Progenitor cell of endocrine pancreas (in vitro differentiated cells): ENCODE data around the gene HNRNPA0. TPM values are rescaled to one million over a fixed set of nuclear protein-coding genes. Genes with fewer than 3 reads are reported as not detected.
A peak's percentile ranks its signal among the peaks of the same experiment; 100 is the strongest.

ENCODE experiments used
- DNase-seq: peaks from one replicate; pipeline ENCODE4 v3.0.0; 2021; ENCODE audit warnings: low spot score; ENCODE audit not compliant: unreplicated experiment
- H3K27ac Mint-ChIP-seq: 2 replicates; pipeline ENCODE4 v1.8.0; 2021; ENCODE audit warnings: mild to moderate bottlenecking, moderate library complexity, mixed read lengths
- H3K27me3 Mint-ChIP-seq: 2 replicates; pipeline ENCODE4 v1.8.0; 2021; ENCODE audit warnings: mixed read lengths
- H3K36me3 Mint-ChIP-seq: 2 replicates; pipeline ENCODE4 v1.8.0; 2022; ENCODE audit warnings: mixed read lengths; ENCODE audit not compliant: insufficient read depth
- H3K4me1 Mint-ChIP-seq: 2 replicates; pipeline ENCODE4 v1.8.0; 2021; ENCODE audit warnings: low read depth, mixed read lengths
- H3K4me3 Mint-ChIP-seq: 2 replicates; pipeline ENCODE4 v1.8.0; 2021; ENCODE audit warnings: low read depth, mild to moderate bottlenecking, moderate library complexity, mixed read lengths
- H3K9me3 Mint-ChIP-seq: 2 replicates; pipeline ENCODE4 v1.8.0; 2021; ENCODE audit warnings: low read depth, mixed read lengths
- total RNA-seq: library from RNA; stranded (reverse); gene quantifications from 2 replicates; pipeline ENCODE4 v1.2.1, GENCODE V29; 2021
- TF ChIP-seq, protein P1 (sequence below): fragments of 200-600 bp; sonication (generic); IDR thresholded peaks from one replicate; pipeline ENCODE4 v1.5.0; 2021; ENCODE audit warnings: antibody characterized with exemption, mild to moderate bottlenecking; ENCODE audit not compliant: unreplicated experiment

HNRNPA0 gene
- total RNA-seq, 1 donor from 2014 or later: 82.6 TPM

GRCh38 chr5:137752905-137753690 lies 1.1 kb downstream of the HNRNPA0 start:
- Mint-ChIP-seq H3K4me1 (peaks cover 27% of the 10 kb centered on the region), H3K27me3 (no peaks in the 10 kb centered on the region), H3K27ac (peak overlapping the region; percentile 100), H3K36me3 (peaks cover 14% of the 10 kb centered on the region), H3K4me3 (peak overlapping the region; percentile 100), H3K9me3 (no peaks in the 10 kb centered on the region)
- DNase-seq: peak; percentile 22
- TF ChIP-seq, protein P1, sequence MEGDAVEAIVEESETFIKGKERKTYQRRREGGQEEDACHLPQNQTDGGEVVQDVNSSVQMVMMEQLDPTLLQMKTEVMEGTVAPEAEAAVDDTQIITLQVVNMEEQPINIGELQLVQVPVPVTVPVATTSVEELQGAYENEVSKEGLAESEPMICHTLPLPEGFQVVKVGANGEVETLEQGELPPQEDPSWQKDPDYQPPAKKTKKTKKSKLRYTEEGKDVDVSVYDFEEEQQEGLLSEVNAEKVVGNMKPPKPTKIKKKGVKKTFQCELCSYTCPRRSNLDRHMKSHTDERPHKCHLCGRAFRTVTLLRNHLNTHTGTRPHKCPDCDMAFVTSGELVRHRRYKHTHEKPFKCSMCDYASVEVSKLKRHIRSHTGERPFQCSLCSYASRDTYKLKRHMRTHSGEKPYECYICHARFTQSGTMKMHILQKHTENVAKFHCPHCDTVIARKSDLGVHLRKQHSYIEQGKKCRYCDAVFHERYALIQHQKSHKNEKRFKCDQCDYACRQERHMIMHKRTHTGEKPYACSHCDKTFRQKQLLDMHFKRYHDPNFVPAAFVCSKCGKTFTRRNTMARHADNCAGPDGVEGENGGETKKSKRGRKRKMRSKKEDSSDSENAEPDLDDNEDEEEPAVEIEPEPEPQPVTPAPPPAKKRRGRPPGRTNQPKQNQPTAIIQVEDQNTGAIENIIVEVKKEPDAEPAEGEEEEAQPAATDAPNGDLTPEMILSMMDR: no peak

- Mint-ChIP-seq H3K4me1 (peaks cover 25% of the 10 kb centered on the region), H3K4me3 (peak overlapping the region; percentile 100), H3K27me3 (no peaks in the 10 kb centered on the region), H3K27ac (peak overlapping the region; percentile 100), H3K36me3 (peaks cover 14% of the 10 kb centered on the region), H3K9me3 (no peaks in the 10 kb centered on the region)
- TF ChIP-seq, protein P1: peak; percentile 81
- DNase-seq: no peak
Measured at GRCh38 chr5:137751869-137752491, 2.2 kb downstream of the HNRNPA0 start.

GRCh38 chr5:137750436-137750835 lies 3.7 kb downstream of the HNRNPA0 start:
- H3K27me3 Mint-ChIP-seq: no peaks in the 10 kb centered on the region
- no peaks in the 10 kb centered on the region for H3K9me3 Mint-ChIP-seq
- H3K4me1 Mint-ChIP-seq: peaks cover 25% of the 10 kb centered on the region
- DNase-seq: no peak
- no peak overlapping the region for H3K27ac Mint-ChIP-seq
- peak overlapping the region; percentile 100 for H3K4me3 Mint-ChIP-seq
- TF ChIP-seq, protein P1: no peak
- H3K36me3 Mint-ChIP-seq: peaks cover 14% of the 10 kb centered on the region

GRCh38 chr5:137747848-137748247 lies 6.3 kb downstream of the HNRNPA0 start:
- DNase-seq: no peak
- Mint-ChIP-seq H3K4me1 (peaks cover 28% of the 10 kb centered on the region), H3K27me3 (no peaks in the 10 kb centered on the region), H3K27ac (no peak overlapping the region), H3K9me3 (no peaks in the 10 kb centered on the region), H3K4me3 (no peak overlapping the region), H3K36me3 (peaks cover 14% of the 10 kb centered on the region)
- TF ChIP-seq, protein P1: no peak

DNA sequence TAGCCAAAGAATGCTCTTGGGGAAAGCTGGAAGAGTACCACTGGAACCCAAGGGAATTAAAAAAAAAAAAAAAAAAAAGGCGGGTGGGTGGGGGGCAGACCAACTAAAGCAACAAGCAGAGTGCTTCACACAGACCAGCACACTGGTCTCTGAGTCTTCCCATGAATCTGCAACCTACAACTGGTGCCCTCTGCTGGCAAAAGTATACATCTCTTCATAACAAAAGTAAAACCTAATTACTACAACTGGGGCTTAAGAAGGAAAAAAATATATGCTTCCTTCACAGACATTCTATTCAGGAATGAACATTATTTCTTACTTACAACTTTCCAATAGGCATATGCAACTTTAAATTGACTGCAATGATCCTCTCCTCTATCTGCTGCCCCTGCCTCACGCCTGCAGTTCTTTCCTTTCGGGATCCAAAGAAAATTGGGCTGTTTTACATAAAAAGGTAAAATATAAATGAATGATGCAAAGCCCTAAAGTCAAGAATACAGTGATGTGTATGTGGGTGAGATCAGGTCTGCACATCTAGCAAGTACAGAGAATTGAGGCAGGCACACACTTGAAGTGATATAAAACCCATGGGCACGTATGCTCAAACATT lies 11.0 kb downstream of the HNRNPA0 start:
- Mint-ChIP-seq H3K9me3 (no peaks in the 10 kb centered on the region), H3K4me1 (peaks cover 18% of the 10 kb centered on the region), H3K27me3 (no peaks in the 10 kb centered on the region), H3K4me3 (no peak overlapping the region), H3K27ac (no peak overlapping the region), H3K36me3 (no peaks in the 10 kb centered on the region)
- TF ChIP-seq, protein P1: peak; percentile 72
- DNase-seq: peak; percentile 28
